Activated naive CD4-positive, alpha-beta T cell treated with anti-CD3 and anti-CD28 coated beads, Interleukin-2, amount 10 ng/mL, durations not matched to agents 7 days and 5 days (primary cell): ENCODE results near the gene MYADML2.
"Not testable (repeated sequence)": the region's sequence is repeated elsewhere in the genome, so short reads cannot be mapped to it uniquely, and the experiment has no call there.

Experiments used
- CTCF ChIA-PET: fragments of 350-600 bp; sonication (Branson Sonifier 250); formaldehyde crosslinking; loops from one replicate; lab custom pipeline; 2021; ENCODE audit warnings: antibody characterized with exemption; lab: Charles Lee
- DNase-seq: peaks from one replicate; pipeline ENCODE4 v3.0.0-alpha.2; 2020
- H3K27ac Mint-ChIP-seq: one replicate; pipeline ENCODE4 v1.8.0; 2021; ENCODE audit warnings: mild to moderate bottlenecking, moderate library complexity, mixed read lengths
- H3K27me3 Mint-ChIP-seq: one replicate; pipeline ENCODE4 v1.8.0; 2021; ENCODE audit warnings: mild to moderate bottlenecking, mixed read lengths
- H3K36me3 Mint-ChIP-seq: one replicate; pipeline ENCODE4 v1.8.0; 2021; ENCODE audit warnings: mixed read lengths
- H3K4me1 Mint-ChIP-seq: one replicate; pipeline ENCODE4 v1.8.0; 2021; ENCODE audit warnings: mixed read lengths
- H3K4me3 Mint-ChIP-seq: one replicate; pipeline ENCODE4 v1.8.0; 2021; ENCODE audit warnings: mild to moderate bottlenecking, moderate library complexity, mixed read lengths
- H3K9me3 Mint-ChIP-seq: one replicate; pipeline ENCODE4 v1.8.0; 2021; ENCODE audit warnings: mixed read lengths

MYADML2 gene

GRCh38 chr17:81957691-81958432 is 10.8 kb upstream of the MYADML2 start:
- Mint-ChIP-seq H3K4me3 (no peak overlapping the region), H3K36me3 (no peaks in the 10 kb centered on the region), H3K27me3 (peaks cover 67% of the 10 kb centered on the region), H3K4me1 (peaks cover 6% of the 10 kb centered on the region), H3K27ac (no peak overlapping the region), H3K9me3 (no peaks in the 10 kb centered on the region)
- no peak for DNase-seq
- CTCF ChIA-PET = interaction anchor here (0.7 kb wide), 1 partner anchor 63 kb away, joined by 3 read pairs; no protein-coding TSS in a partner anchor

- Mint-ChIP-seq H3K4me3 (no peak overlapping the region), H3K27me3 (peaks cover 65% of the 10 kb centered on the region), H3K9me3 (no peaks in the 10 kb centered on the region), H3K4me1 (peaks cover 6% of the 10 kb centered on the region), H3K36me3 (no peaks in the 10 kb centered on the region), H3K27ac (no peak overlapping the region)
- no peak for DNase-seq
- CTCF ChIA-PET = interaction anchor here (5.3 kb wide), 1 partner anchor 64 kb away, joined by 23 read pairs; the partner anchor contains the start of gene CENPX
These were observed 9.9 kb upstream of the MYADML2 start for GRCh38 chr17:81956607-81957589.

GRCh38 chr17:81955756-81956544 is 8.9 kb upstream of the MYADML2 start:
- H3K4me1 Mint-ChIP-seq = peaks cover 9% of the 10 kb centered on the region
- CTCF ChIA-PET = interaction anchor here (5.3 kb wide), 1 partner anchor 65 kb away, joined by 23 read pairs; the partner anchor contains the start of gene CENPX

GRCh38 chr17:81955058-81955681 is 8.1 kb upstream of the MYADML2 start:
- no peaks in the 10 kb centered on the region for H3K9me3 Mint-ChIP-seq
- peaks cover 9% of the 10 kb centered on the region for H3K4me1 Mint-ChIP-seq
- no peak for DNase-seq
- no peak overlapping the region for H3K27ac Mint-ChIP-seq
- CTCF ChIA-PET = interaction anchor here (2.6 to 5.3 kb wide), 2 partner anchors 66 to 220 kb away, joined by 8 to 23 read pairs; partner anchors contain the start of gene CENPX
- H3K27me3 Mint-ChIP-seq = peaks cover 69% of the 10 kb centered on the region
- no peaks in the 10 kb centered on the region for H3K36me3 Mint-ChIP-seq
- no peak overlapping the region for H3K4me3 Mint-ChIP-seq

More at GRCh38 chr17:81955756-81956544, 8.9 kb upstream of the MYADML2 start:
- no peak for DNase-seq
- H3K9me3 Mint-ChIP-seq = no peaks in the 10 kb centered on the region
- no peaks in the 10 kb centered on the region for H3K36me3 Mint-ChIP-seq
- H3K4me3 Mint-ChIP-seq = no peak overlapping the region
- H3K27me3 Mint-ChIP-seq = peaks cover 68% of the 10 kb centered on the region
- H3K27ac Mint-ChIP-seq = no peak overlapping the region

- CTCF ChIA-PET = interaction anchor here (2.6 to 5.3 kb wide), 2 partner anchors 67 to 219 kb away, joined by 8 to 23 read pairs; partner anchors contain the start of gene CENPX
- Mint-ChIP-seq H3K27ac (no peak overlapping the region), H3K4me3 (no peak overlapping the region), H3K9me3 (no peaks in the 10 kb centered on the region), H3K4me1 (peaks cover 9% of the 10 kb centered on the region), H3K27me3 (peaks cover 65% of the 10 kb centered on the region), H3K36me3 (no peaks in the 10 kb centered on the region)
- DNase-seq = no peak
These were observed 7.4 kb upstream of the MYADML2 start for GRCh38 chr17:81954131-81955057.

GRCh38 chr17:81953443-81953842 is 6.4 kb upstream of the MYADML2 start:
- H3K27ac Mint-ChIP-seq, H3K4me1 Mint-ChIP-seq, DNase-seq, H3K4me3 Mint-ChIP-seq, H3K36me3 Mint-ChIP-seq, H3K9me3 Mint-ChIP-seq: not testable (repeated sequence)
- CTCF ChIA-PET = interaction anchor here (2.6 to 5.3 kb wide), 2 partner anchors 68 to 218 kb away, joined by 8 to 23 read pairs; partner anchors contain the start of gene CENPX
- H3K27me3 Mint-ChIP-seq = peaks cover 56% of the 10 kb centered on the region

GRCh38 chr17:81952792-81953228 is 5.8 kb upstream of the MYADML2 start:
- no peak for DNase-seq
- Mint-ChIP-seq H3K27me3 (peaks cover 53% of the 10 kb centered on the region), H3K27ac (no peak overlapping the region), H3K4me3 (no peak overlapping the region), H3K36me3 (no peaks in the 10 kb centered on the region), H3K4me1 (peaks cover 4% of the 10 kb centered on the region), H3K9me3 (no peaks in the 10 kb centered on the region)
- CTCF ChIA-PET = interaction anchor here (2.6 to 5.3 kb wide), 2 partner anchors 68 to 218 kb away, joined by 8 to 23 read pairs; partner anchors contain the start of gene CENPX

GRCh38 chr17:81951785-81952684 is 5.0 kb upstream of the MYADML2 start:
- Mint-ChIP-seq H3K27me3 (peaks cover 50% of the 10 kb centered on the region), H3K4me3 (no peak overlapping the region), H3K4me1 (peaks cover 4% of the 10 kb centered on the region), H3K9me3 (no peaks in the 10 kb centered on the region), H3K27ac (no peak overlapping the region), H3K36me3 (no peaks in the 10 kb centered on the region)
- DNase-seq = no peak
- CTCF ChIA-PET = interaction anchor here (2.0 to 5.3 kb wide), 2 partner anchors 24 to 69 kb away, joined by 4 to 23 read pairs; partner anchors contain the start of genes CENPX and MAFG

GRCh38 chr17:81950501-81950900 is 3.5 kb upstream of the MYADML2 start:
- H3K4me1 Mint-ChIP-seq = peaks cover 4% of the 10 kb centered on the region
- H3K27ac Mint-ChIP-seq = no peak overlapping the region
- CTCF ChIA-PET = interaction anchor here (2.0 kb wide), 1 partner anchor 23 kb away, joined by 4 read pairs; the partner anchor contains the start of gene MAFG
- H3K4me3 Mint-ChIP-seq = no peak overlapping the region
- H3K9me3 Mint-ChIP-seq = no peaks in the 10 kb centered on the region
- peaks cover 49% of the 10 kb centered on the region for H3K27me3 Mint-ChIP-seq
- no peak for DNase-seq
- no peaks in the 10 kb centered on the region for H3K36me3 Mint-ChIP-seq

- H3K27me3 Mint-ChIP-seq = peaks cover 53% of the 10 kb centered on the region
- CTCF ChIA-PET = interaction anchor here (1.9 kb wide), 1 partner anchor 11 kb away, joined by 9 read pairs; no protein-coding TSS in a partner anchor
- DNase-seq = no peak
- no peaks in the 10 kb centered on the region for H3K9me3 Mint-ChIP-seq
- H3K36me3 Mint-ChIP-seq = no peaks in the 10 kb centered on the region
- no peak overlapping the region for H3K27ac Mint-ChIP-seq
- peaks cover 4% of the 10 kb centered on the region for H3K4me1 Mint-ChIP-seq
- H3K4me3 Mint-ChIP-seq = no peak overlapping the region
These were observed 1.8 kb upstream of the MYADML2 start for GRCh38 chr17:81948635-81949378.

GRCh38 chr17:81944858-81945257 is 2.2 kb downstream of the MYADML2 start:
- no peak for DNase-seq
- CTCF ChIA-PET = no interaction called here
- Mint-ChIP-seq H3K36me3 (no peaks in the 10 kb centered on the region), H3K9me3 (no peaks in the 10 kb centered on the region), H3K4me1 (no peaks in the 10 kb centered on the region), H3K27me3 (peaks cover 49% of the 10 kb centered on the region), H3K27ac (no peak overlapping the region), H3K4me3 (no peak overlapping the region)
